IMR-90 (cell line): ENCODE results near the gene ZNF705A.
"Not testable (repeated sequence)": the region's sequence is repeated elsewhere in the genome, so short reads cannot be mapped to it uniquely, and the experiment has no call there.

Source experiments
- CEBPB ChIP-seq: IDR thresholded peaks from 2 replicates; pipeline ENCODE4 v1.6.1; 2012; ENCODE audit warnings: low read depth, low read length, improper control_type of control experiment
- FOS ChIP-seq: fragments of 150-350 bp; IDR thresholded peaks from 2 replicates; pipeline ENCODE4 v1.6.1; 2016; ENCODE audit warnings: low read depth, low read length
- MAZ ChIP-seq: IDR thresholded peaks from 2 replicates; pipeline ENCODE4 v1.6.1; 2012; ENCODE audit warnings: low read depth, mild to moderate bottlenecking, low read length, improper control_type of control experiment, moderate library complexity, borderline replicate concordance
- MXI1 ChIP-seq: IDR thresholded peaks from 2 replicates; pipeline ENCODE4 v1.6.1; 2012; ENCODE audit warnings: low read depth, mild to moderate bottlenecking, low read length, moderate library complexity, borderline replicate concordance
- POLR2A ChIP-seq: IDR thresholded peaks from 2 replicates; pipeline ENCODE4 v1.6.1; 2012; ENCODE audit warnings: mild to moderate bottlenecking, low read depth, low read length
- RAD21 ChIP-seq: IDR thresholded peaks from 2 replicates; pipeline ENCODE4 v1.6.1; 2012; ENCODE audit warnings: low read length, improper control_type of control experiment
- SMC3 ChIP-seq: fragments of 150-350 bp; IDR thresholded peaks from 2 replicates; pipeline ENCODE4 v1.6.1; 2016; ENCODE audit warnings: low read depth, mild to moderate bottlenecking, antibody characterized with exemption, low read length, moderate library complexity
- TF ChIP-seq, protein P1 (sequence below): conservative IDR thresholded peaks from 2 replicates; pipeline ENCODE4 v1.5.1; 2012; ENCODE audit warnings: mild to moderate bottlenecking, low read depth, low read length, improper control_type of control experiment
- TF ChIP-seq, protein P2 (sequence below): fragments of 150-350 bp; IDR thresholded peaks from 2 replicates; pipeline ENCODE4 v1.6.1; 2017; ENCODE audit warnings: mild to moderate bottlenecking, antibody characterized with exemption, low read length, low read depth
- TF ChIP-seq, protein P3 (sequence below): fragments of 150-350 bp; IDR thresholded peaks from 2 replicates; pipeline ENCODE4 v1.6.1; 2016; ENCODE audit warnings: low read depth, mild to moderate bottlenecking, low read length, moderate library complexity, borderline replicate concordance

DNA sequence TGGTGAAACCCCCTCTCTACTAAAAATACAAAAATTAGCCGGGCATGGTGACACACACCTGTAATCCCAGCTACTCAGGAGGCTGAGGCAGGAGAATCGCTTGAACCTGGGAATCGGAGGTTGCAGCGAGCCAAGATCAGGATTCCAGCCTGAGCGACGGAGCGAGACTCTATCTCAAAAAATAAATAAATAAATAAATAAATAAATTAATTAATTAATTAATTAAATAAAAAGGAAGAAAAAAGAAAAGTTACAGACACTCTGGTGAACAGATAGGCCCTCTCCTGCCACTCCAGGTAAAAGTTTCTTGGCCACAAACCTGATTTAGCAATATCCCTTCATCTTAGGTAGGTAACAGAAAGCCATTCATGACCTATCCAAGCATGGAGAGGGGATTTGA is 26.1 kb downstream of the ZNF705A start:
- TF ChIP-seq RAD21, MXI1, POLR2A, CEBPB, FOS, SMC3, MAZ: not testable (repeated sequence)
- TF ChIP-seq, protein P1, sequence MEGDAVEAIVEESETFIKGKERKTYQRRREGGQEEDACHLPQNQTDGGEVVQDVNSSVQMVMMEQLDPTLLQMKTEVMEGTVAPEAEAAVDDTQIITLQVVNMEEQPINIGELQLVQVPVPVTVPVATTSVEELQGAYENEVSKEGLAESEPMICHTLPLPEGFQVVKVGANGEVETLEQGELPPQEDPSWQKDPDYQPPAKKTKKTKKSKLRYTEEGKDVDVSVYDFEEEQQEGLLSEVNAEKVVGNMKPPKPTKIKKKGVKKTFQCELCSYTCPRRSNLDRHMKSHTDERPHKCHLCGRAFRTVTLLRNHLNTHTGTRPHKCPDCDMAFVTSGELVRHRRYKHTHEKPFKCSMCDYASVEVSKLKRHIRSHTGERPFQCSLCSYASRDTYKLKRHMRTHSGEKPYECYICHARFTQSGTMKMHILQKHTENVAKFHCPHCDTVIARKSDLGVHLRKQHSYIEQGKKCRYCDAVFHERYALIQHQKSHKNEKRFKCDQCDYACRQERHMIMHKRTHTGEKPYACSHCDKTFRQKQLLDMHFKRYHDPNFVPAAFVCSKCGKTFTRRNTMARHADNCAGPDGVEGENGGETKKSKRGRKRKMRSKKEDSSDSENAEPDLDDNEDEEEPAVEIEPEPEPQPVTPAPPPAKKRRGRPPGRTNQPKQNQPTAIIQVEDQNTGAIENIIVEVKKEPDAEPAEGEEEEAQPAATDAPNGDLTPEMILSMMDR, result not testable (repeated sequence)
- TF ChIP-seq, protein P2, sequence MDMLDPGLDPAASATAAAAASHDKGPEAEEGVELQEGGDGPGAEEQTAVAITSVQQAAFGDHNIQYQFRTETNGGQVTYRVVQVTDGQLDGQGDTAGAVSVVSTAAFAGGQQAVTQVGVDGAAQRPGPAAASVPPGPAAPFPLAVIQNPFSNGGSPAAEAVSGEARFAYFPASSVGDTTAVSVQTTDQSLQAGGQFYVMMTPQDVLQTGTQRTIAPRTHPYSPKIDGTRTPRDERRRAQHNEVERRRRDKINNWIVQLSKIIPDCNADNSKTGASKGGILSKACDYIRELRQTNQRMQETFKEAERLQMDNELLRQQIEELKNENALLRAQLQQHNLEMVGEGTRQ, result not testable (repeated sequence)
- TF ChIP-seq, protein P3, sequence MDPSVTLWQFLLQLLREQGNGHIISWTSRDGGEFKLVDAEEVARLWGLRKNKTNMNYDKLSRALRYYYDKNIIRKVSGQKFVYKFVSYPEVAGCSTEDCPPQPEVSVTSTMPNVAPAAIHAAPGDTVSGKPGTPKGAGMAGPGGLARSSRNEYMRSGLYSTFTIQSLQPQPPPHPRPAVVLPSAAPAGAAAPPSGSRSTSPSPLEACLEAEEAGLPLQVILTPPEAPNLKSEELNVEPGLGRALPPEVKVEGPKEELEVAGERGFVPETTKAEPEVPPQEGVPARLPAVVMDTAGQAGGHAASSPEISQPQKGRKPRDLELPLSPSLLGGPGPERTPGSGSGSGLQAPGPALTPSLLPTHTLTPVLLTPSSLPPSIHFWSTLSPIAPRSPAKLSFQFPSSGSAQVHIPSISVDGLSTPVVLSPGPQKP, result not testable (repeated sequence)
